T-helper 22 cell (primary cell): Measurements from ENCODE around the gene ZNF2.
"Not testable (repeated sequence)": the region's sequence is repeated elsewhere in the genome, so short reads cannot be mapped to it uniquely, and the experiment has no call there.

Experiments used
- DNase-seq: peaks from one replicate; pipeline ENCODE4 v3.0.0-alpha.2; 2020; ENCODE audit warnings: low read depth

Gene ZNF2

GRCh38 chr2:95165371-95166064 is at the start of gene ZNF2:
Gene ZNF2, plus strand, starts transcription at chr2:95165809. Its CDS starts 10,418 bp downstream, at chr2:95176227.
- peak; percentile 96 for DNase-seq

- DNase-seq = no peak
Measured at GRCh38 chr2:95121093-95121406, 44.6 kb upstream of the ZNF2 start.

GRCh38 chr2:95121407-95122196 is 44.0 kb upstream of the ZNF2 start, which contains the start of gene MRPS5:
Gene MRPS5, minus strand, starts transcription at chr2:95121808. Its CDS starts 17 bp downstream, at chr2:95121791.
- DNase-seq = peak; percentile 62

GRCh38 chr2:95122197-95122551 is 43.4 kb upstream of the ZNF2 start:
- no peak for DNase-seq

GRCh38 chr2:95138702-95139101 is 26.9 kb upstream of the ZNF2 start:
- no peak for DNase-seq

GRCh38 chr2:95143838-95144237 is 21.8 kb upstream of the ZNF2 start:
- no peak for DNase-seq

GRCh38 chr2:95149397-95149984 is 16.1 kb upstream of the ZNF2 start:
- DNase-seq = no peak

- DNase-seq = no peak
Measured at GRCh38 chr2:95158441-95158840, 7.2 kb upstream of the ZNF2 start.

- DNase-seq = no peak
Measured at GRCh38 chr2:95158891-95159619, 6.6 kb upstream of the ZNF2 start.

- peak; percentile 73 for DNase-seq
Measured at GRCh38 chr2:95159690-95160449, 5.7 kb upstream of the ZNF2 start, which contains the start of gene ZNF514. Gene ZNF514, minus strand, starts transcription at chr2:95159848. Its CDS starts 6,595 bp downstream, at chr2:95153253.

- DNase-seq = no peak
Measured at GRCh38 chr2:95165030-95165370, 609 bp upstream of the ZNF2 start.

GRCh38 chr2:95166065-95166763 is 605 bp downstream of the ZNF2 start:
- no peak for DNase-seq

GRCh38 chr2:95171902-95172301 is 6.3 kb downstream of the ZNF2 start:
- DNase-seq = no peak

- no peak for DNase-seq
Measured at GRCh38 chr2:95174031-95174542, 8.5 kb downstream of the ZNF2 start.

GRCh38 chr2:95179451-95179850 is 13.8 kb downstream of the ZNF2 start:
- no peak for DNase-seq

- DNase-seq = no peak
Measured at GRCh38 chr2:95181774-95182173, 16.2 kb downstream of the ZNF2 start.

- DNase-seq = no peak
Measured at GRCh38 chr2:95185197-95185596, 19.6 kb downstream of the ZNF2 start.

- no peak for DNase-seq
Measured at GRCh38 chr2:95185973-95186372, 20.4 kb downstream of the ZNF2 start.

- DNase-seq = not testable (repeated sequence)
Measured at GRCh38 chr2:95192956-95193355, 27.3 kb downstream of the ZNF2 start.

- no peak for DNase-seq
Measured at GRCh38 chr2:95203911-95204310, 38.3 kb downstream of the ZNF2 start.

- no peak for DNase-seq
Measured at GRCh38 chr2:95204396-95204795, 38.8 kb downstream of the ZNF2 start.
